OCI-LY7 (cell line): Measurements from ENCODE around the gene FBXO31. TPM values are rescaled to one million over a fixed set of nuclear protein-coding genes. Genes with fewer than 3 reads are reported as not detected.

Source experiments
- BruUV-seq: library from RNA; stranded (reverse); fragments of 400-500 nt; replicated peaks from 2 replicates; lab custom pipeline; 2021; lab: Mats Ljungman, UMichigan
- CTCF ChIA-PET: fragments of 300-600 bp; sonication (Branson Sonifier 250); formaldehyde crosslinking; loops from one replicate; lab custom pipeline; 2022; ENCODE audit warnings: antibody characterized with exemption; ENCODE audit not compliant: unreplicated experiment; lab: Charles Lee
- POLR2A ChIA-PET: fragments of 300-600 bp; sonication (Branson Sonifier 250); formaldehyde crosslinking; loops from one replicate; lab custom pipeline; 2022; ENCODE audit warnings: antibody characterized with exemption; lab: Charles Lee
- DNase-seq: peaks from one replicate; pipeline ENCODE4 v3.0.0-alpha.2; 2015; ENCODE audit warnings: low spot score
- H2AFZ ChIP-seq: fragments of 200-600 bp; sonication (generic), shearing (Covaris generic); 2 replicates; pipeline ENCODE4 v1.6.1; 2014; ENCODE audit warnings: mild to moderate bottlenecking, antibody characterized with exemption, low read length, moderate library complexity
- H3K27ac ChIP-seq: fragments of 200-600 bp; sonication (generic); 2 replicates; pipeline ENCODE4 v1.5.1; 2014; ENCODE audit warnings: mixed run types, low read depth, mild to moderate bottlenecking, moderate library complexity, low read length, inconsistent platforms; ENCODE audit not compliant: poor library complexity, severe bottlenecking
- H3K36me3 ChIP-seq: fragments of 200-600 bp; sonication (generic); 2 replicates; pipeline ENCODE4 v1.6.1; 2014; ENCODE audit warnings: mild to moderate bottlenecking, antibody characterized with exemption, low read length, moderate library complexity, mixed read lengths; ENCODE audit not compliant: insufficient read depth
- H3K4me1 ChIP-seq: fragments of 200-600 bp; sonication (generic); 2 replicates; pipeline ENCODE4 v1.5.1; 2014; ENCODE audit warnings: mild to moderate bottlenecking, low read length; ENCODE audit not compliant: insufficient read depth, poor library complexity, severe bottlenecking
- H3K4me2 ChIP-seq: fragments of 200-600 bp; sonication (generic); 2 replicates; pipeline ENCODE4 v1.6.1; 2014; ENCODE audit warnings: mild to moderate bottlenecking, low read length
- H3K4me3 ChIP-seq: fragments of 200-600 bp; sonication (generic); 2 replicates; pipeline ENCODE4 v1.5.1; 2014; ENCODE audit warnings: mild to moderate bottlenecking, low read depth, low read length; ENCODE audit not compliant: poor library complexity, severe bottlenecking
- H3K79me2 ChIP-seq: fragments of 200-600 bp; sonication (generic); 2 replicates; pipeline ENCODE4 v1.6.1; 2016; ENCODE audit warnings: low read depth, mild to moderate bottlenecking, low read length, moderate library complexity, mixed read lengths; ENCODE audit not compliant: insufficient read depth
- H3K9me2 ChIP-seq: fragments of 200-600 bp; sonication (generic); 2 replicates; pipeline ENCODE4 v1.6.1; 2016; ENCODE audit warnings: mild to moderate bottlenecking, low read length, mixed read lengths; ENCODE audit not compliant: insufficient read depth
- H3K9me3 ChIP-seq: fragments of 200-600 bp; sonication (generic); 2 replicates; pipeline ENCODE4 v1.6.1; 2014; ENCODE audit warnings: mild to moderate bottlenecking, mixed run types, low read length, mixed read lengths
- H4K20me1 ChIP-seq: fragments of 200-600 bp; sonication (generic); 2 replicates; pipeline ENCODE4 v1.6.1; 2014; ENCODE audit warnings: mild to moderate bottlenecking, antibody characterized with exemption, low read length, moderate library complexity, mixed read lengths; ENCODE audit not compliant: insufficient read depth
- CTCF ChIP-seq: fragments of 200-600 bp; sonication (generic); conservative IDR thresholded peaks from 2 replicates; pipeline ENCODE4 v1.5.1; 2014; ENCODE audit warnings: mild to moderate bottlenecking, antibody characterized with exemption, low read length, moderate library complexity, mixed read lengths
- EZH2phosphoT487 ChIP-seq: fragments of 200-600 bp; sonication (generic); IDR thresholded peaks from 2 replicates; pipeline ENCODE4 v1.6.1; 2018; ENCODE audit warnings: low read depth, borderline replicate concordance, mild to moderate bottlenecking, mixed run types, antibody characterized with exemption, low read length, moderate library complexity, mixed read lengths
- intact Hi-C: fragments of 100-400 bp; cut with micrococcal nuclease; formaldehyde crosslinking; loops from one replicate; pipeline ENCODE4 v1.10.0; 2022; ENCODE audit not compliant: unreplicated experiment
- total RNA-seq, 2 experiments: library from RNA; depleted of rRNA in 1 of 2; stranded (reverse); fragments of >200 nt in 1 of 2; shearing (Covaris generic) in 1 of 2; gene quantifications; 2 replicates each; pipeline ENCODE4 v1.2.3, GENCODE V29; 2014 to 2022

Gene FBXO31
- total RNA-seq, 2 experiments from 2014 or later, result 26.0 to 32.4 TPM

GRCh38 chr16:87361916-87362619 is 21.5 kb downstream of the FBXO31 start:
- Histone ChIP-seq H4K20me1 (no peaks in the 10 kb centered on the region), H3K9me3 (no peaks in the 10 kb centered on the region), H3K27ac (no peak overlapping the region), H3K9me2 (no peaks in the 10 kb centered on the region), H2AFZ (no peak overlapping the region), H3K4me1 (no peaks in the 10 kb centered on the region), H3K36me3 (peaks cover 33% of the 10 kb centered on the region), H3K4me3 (no peak overlapping the region), H3K4me2 (no peak overlapping the region), H3K79me2 (no peaks in the 10 kb centered on the region)
- TF ChIP-seq EZH2phosphoT487 (no peak), CTCF (no peak)
- BruUV-seq, result no TSS peak
- DNase-seq, result no peak
- ChIA-PET CTCF (no interaction called here), POLR2A (no interaction called here)
- intact Hi-C loops, result no loop called here

GRCh38 chr16:87360862-87361610 is 22.5 kb downstream of the FBXO31 start:
- Histone ChIP-seq H3K27ac (no peak overlapping the region), H3K9me2 (no peaks in the 10 kb centered on the region), H3K4me2 (no peak overlapping the region), H3K36me3 (peaks cover 32% of the 10 kb centered on the region), H3K4me1 (no peaks in the 10 kb centered on the region), H3K9me3 (no peaks in the 10 kb centered on the region), H3K4me3 (no peak overlapping the region), H3K79me2 (no peaks in the 10 kb centered on the region), H2AFZ (no peak overlapping the region), H4K20me1 (no peaks in the 10 kb centered on the region)
- ChIA-PET CTCF (no interaction called here), POLR2A (interaction anchor here (0.6 kb wide), 1 partner anchor 43 kb away, joined by 3 read pairs; no protein-coding TSS in a partner anchor)
- no peak for DNase-seq
- TF ChIP-seq CTCF (no peak), EZH2phosphoT487 (no peak)
- BruUV-seq, result no TSS peak
- intact Hi-C loops, result no loop called here

GRCh38 chr16:87359121-87359520 is 24.5 kb downstream of the FBXO31 start:
- CTCF ChIA-PET, result no interaction called here
- Histone ChIP-seq H3K79me2 (no peaks in the 10 kb centered on the region), H2AFZ (no peak overlapping the region), H3K36me3 (peaks cover 32% of the 10 kb centered on the region), H3K4me1 (no peaks in the 10 kb centered on the region), H3K9me3 (no peaks in the 10 kb centered on the region), H4K20me1 (no peaks in the 10 kb centered on the region), H3K4me3 (no peak overlapping the region), H3K9me2 (no peaks in the 10 kb centered on the region), H3K4me2 (no peak overlapping the region), H3K27ac (no peak overlapping the region)
- no TSS peak for BruUV-seq
- POLR2A ChIA-PET, result no interaction called here
- TF ChIP-seq CTCF, result no peak
- TF ChIP-seq EZH2phosphoT487, result no peak
- no peak for DNase-seq
- intact Hi-C loops, result no loop called here
